Muscle layer of colon (tissue), 2 donors: ENCODE measurements around the gene IL17D.
"Not testable (repeated sequence)": the region's sequence is repeated elsewhere in the genome, so short reads cannot be mapped to it uniquely, and the experiment has no call there.

ENCODE experiments used
- H3K27ac ChIP-seq: one replicate; pipeline ENCODE4 v1.7.0; 2013; ENCODE audit warnings: low read depth, mild to moderate bottlenecking, low read length, moderate library complexity
- H3K27me3 ChIP-seq, 2 donors: one replicate each; pipeline ENCODE4 v1.7.0; 2013; ENCODE audit warnings: low read length in 2 of 2, mild to moderate bottlenecking in 2 of 2; ENCODE audit not compliant: insufficient read depth in 2 of 2, control insufficient read depth in 1 of 2
- H3K36me3 ChIP-seq: one replicate; pipeline ENCODE4 v1.7.0; 2013; ENCODE audit warnings: mild to moderate bottlenecking, low read length; ENCODE audit not compliant: insufficient read depth
- H3K4me1 ChIP-seq: one replicate; pipeline ENCODE4 v1.7.0; 2013; ENCODE audit warnings: mild to moderate bottlenecking, low read length; ENCODE audit not compliant: insufficient read depth
- H3K4me3 ChIP-seq, 2 donors: one replicate each; pipeline ENCODE4 v1.7.0; 2013; ENCODE audit warnings: low read length in 2 of 2, low read depth in 1 of 2, mild to moderate bottlenecking in 1 of 2, moderate library complexity in 1 of 2
- H3K9ac ChIP-seq: one replicate; pipeline ENCODE4 v1.7.0; 2013; ENCODE audit warnings: low read length
- H3K9me3 ChIP-seq: one replicate; pipeline ENCODE4 v1.7.0; 2013; ENCODE audit warnings: mild to moderate bottlenecking, low read length
- donor health status: abdominal sarcoma.
- donor health status: Adenocarcinoma of cecum.

IL17D gene

GRCh38 chr13:20721058-20721453, 17.6 kb downstream of the IL17D start:
- Histone ChIP-seq H3K27me3 (peaks cover 0 to 30% of the 10 kb centered on the region in 2 donors), H3K36me3 (no peaks in the 10 kb centered on the region), H3K9me3 (no peaks in the 10 kb centered on the region), H3K4me1 (peaks cover 5% of the 10 kb centered on the region), H3K4me3 (peak overlapping the region in 1 of 2 donors; percentile 36), H3K9ac (no peak overlapping the region), H3K27ac (no peak overlapping the region)

DNA sequence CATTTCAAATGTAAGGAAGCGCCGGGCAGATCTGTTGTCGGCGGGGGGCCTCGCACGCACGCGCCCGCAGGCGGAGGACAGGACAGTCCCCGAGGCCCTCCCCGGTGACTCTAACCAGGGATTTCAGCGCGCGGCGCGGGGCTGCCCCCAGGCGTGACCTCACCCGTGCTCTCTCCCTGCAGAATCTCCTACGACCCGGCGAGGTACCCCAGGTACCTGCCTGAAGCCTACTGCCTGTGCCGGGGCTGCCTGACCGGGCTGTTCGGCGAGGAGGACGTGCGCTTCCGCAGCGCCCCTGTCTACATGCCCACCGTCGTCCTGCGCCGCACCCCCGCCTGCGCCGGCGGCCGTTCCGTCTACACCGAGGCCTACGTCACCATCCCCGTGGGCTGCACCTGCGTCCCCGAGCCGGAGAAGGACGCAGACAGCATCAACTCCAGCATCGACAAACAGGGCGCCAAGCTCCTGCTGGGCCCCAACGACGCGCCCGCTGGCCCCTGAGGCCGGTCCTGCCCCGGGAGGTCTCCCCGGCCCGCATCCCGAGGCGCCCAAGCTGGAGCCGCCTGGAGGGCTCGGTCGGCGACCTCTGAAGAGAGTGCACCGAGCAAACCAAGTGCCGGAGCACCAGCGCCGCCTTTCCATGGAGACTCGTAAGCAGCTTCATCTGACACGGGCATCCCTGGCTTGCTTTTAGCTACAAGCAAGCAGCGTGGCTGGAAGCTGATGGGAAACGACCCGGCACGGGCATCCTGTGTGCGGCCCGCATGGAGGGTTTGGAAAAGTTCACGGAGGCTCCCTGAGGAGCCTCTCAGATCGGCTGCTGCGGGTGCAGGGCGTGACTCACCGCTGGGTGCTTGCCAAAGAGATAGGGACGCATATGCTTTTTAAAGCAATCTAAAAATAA, 18.2 kb downstream of the IL17D start:
- Histone ChIP-seq H3K27ac (no peak overlapping the region), H3K4me3 (peak overlapping the region; percentile 36 to 38), H3K9ac (no peak overlapping the region)

GRCh38 chr13:20727856-20728255, 24.4 kb downstream of the IL17D start:
- H3K9me3 ChIP-seq, result no peaks in the 10 kb centered on the region
- H3K27ac ChIP-seq, result no peak overlapping the region
- no peak overlapping the region for H3K9ac ChIP-seq
- no peaks in the 10 kb centered on the region for H3K27me3 ChIP-seq
- H3K4me1 ChIP-seq, result no peaks in the 10 kb centered on the region
- H3K36me3 ChIP-seq, result no peaks in the 10 kb centered on the region
- H3K4me3 ChIP-seq, result no peak overlapping the region

More for the DNA sequence above, 18.2 kb downstream of the IL17D start:
- no peaks in the 10 kb centered on the region for H3K9me3 ChIP-seq
- H3K36me3 ChIP-seq, result no peaks in the 10 kb centered on the region
- H3K4me1 ChIP-seq, result peaks cover 5% of the 10 kb centered on the region
- H3K27me3 ChIP-seq, result peaks cover 0 to 30% of the 10 kb centered on the region in 2 donors

DNA sequence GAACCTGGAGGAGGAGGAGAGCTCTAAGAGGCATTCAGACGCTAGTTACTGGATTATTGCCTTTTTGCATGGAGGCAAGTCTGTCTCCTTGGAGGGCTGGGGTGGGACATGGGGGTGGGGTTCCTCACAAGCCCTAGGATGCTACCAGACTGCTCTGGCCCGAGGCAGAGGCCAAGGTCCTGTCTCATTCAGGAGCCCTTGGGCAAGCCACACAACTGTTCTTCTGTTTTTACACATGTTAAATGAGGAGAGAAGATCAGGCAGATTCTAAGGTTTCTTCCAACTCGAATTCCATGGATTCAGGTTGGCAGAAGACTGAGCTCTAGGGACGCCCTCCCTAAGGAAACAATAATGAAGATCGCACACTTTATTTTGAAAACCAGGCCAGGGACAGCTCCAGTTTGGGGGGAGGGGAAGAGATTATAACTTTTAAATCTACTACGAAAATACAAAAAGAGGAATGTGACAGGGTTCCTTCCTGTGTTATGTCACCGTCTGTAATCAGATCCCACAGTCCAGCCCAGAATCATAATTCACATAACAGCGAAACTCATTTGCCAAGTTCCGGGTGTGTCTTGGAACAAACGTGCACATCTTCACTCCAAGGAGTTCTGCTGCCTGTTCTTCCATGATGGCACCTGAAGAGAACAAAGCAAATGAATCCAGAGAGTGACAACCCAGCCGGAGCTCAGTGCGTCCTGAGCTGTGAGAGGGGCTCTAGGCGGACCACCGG, 25.2 kb downstream of the IL17D start:
- no peaks in the 10 kb centered on the region for H3K36me3 ChIP-seq
- H3K4me3 ChIP-seq, result no peak overlapping the region
- no peaks in the 10 kb centered on the region for H3K27me3 ChIP-seq
- H3K9ac ChIP-seq, result no peak overlapping the region
- H3K9me3 ChIP-seq, result no peaks in the 10 kb centered on the region
- H3K27ac ChIP-seq, result no peak overlapping the region
- no peaks in the 10 kb centered on the region for H3K4me1 ChIP-seq

- H3K4me3 ChIP-seq, result no peak overlapping the region
- no peak overlapping the region for H3K9ac ChIP-seq
- H3K4me1 ChIP-seq, result no peaks in the 10 kb centered on the region
- H3K9me3 ChIP-seq, result no peaks in the 10 kb centered on the region
- H3K27ac ChIP-seq, result no peak overlapping the region
- H3K27me3 ChIP-seq, result no peaks in the 10 kb centered on the region
- no peaks in the 10 kb centered on the region for H3K36me3 ChIP-seq
Measured at GRCh38 chr13:20729633-20730585, 26.4 kb downstream of the IL17D start.

DNA sequence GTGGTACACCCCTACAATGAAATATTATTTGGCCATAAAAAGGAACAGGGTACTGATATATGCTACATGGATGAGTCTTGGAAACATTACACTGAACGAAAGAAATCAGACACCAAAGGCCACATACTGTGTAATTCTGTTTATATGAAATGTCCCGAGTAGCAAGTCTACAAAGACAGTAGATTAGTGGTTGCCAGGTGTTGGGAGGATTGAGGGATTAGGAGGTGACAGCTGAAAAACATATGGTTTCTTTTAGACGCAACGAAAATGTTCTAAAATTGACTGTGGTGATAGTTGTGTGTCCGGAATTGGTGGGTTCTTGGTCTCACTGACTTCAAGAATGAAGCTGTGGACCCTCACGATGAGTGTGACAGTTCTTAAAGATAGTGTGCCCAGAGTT, 35.1 kb downstream of the IL17D start:
- no peaks in the 10 kb centered on the region for H3K27me3 ChIP-seq
- no peaks in the 10 kb centered on the region for H3K36me3 ChIP-seq
- H3K9ac ChIP-seq, result no peak overlapping the region
- no peak overlapping the region for H3K27ac ChIP-seq
- no peaks in the 10 kb centered on the region for H3K4me1 ChIP-seq
- no peak overlapping the region for H3K4me3 ChIP-seq
- no peaks in the 10 kb centered on the region for H3K9me3 ChIP-seq

DNA sequence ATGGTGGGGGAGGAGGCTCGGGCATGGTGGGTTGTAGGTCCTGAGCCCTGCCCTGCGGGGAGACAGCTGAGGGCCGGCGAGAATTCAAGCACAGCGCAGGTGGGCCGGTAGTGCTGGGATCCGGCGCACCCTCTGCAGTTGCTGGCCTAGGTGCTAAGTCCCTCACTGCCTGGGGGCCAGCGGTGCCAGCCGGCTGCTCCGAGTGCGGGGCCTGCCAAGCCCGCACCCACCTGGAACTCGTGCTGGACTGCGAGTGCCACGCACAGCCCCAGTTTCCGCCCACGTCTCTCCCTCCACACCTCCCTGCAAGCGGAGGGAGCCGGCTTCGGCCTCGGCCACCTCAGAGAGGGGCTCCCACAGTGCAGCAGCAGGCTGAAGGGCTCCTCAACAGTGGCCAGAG, 36.5 kb downstream of the IL17D start:
- H3K9me3 ChIP-seq, result no peaks in the 10 kb centered on the region
- H3K27ac ChIP-seq, result no peak overlapping the region
- no peak overlapping the region for H3K4me3 ChIP-seq
- no peak overlapping the region for H3K9ac ChIP-seq
- H3K36me3 ChIP-seq, result no peaks in the 10 kb centered on the region
- no peaks in the 10 kb centered on the region for H3K27me3 ChIP-seq
- H3K4me1 ChIP-seq, result no peaks in the 10 kb centered on the region

DNA sequence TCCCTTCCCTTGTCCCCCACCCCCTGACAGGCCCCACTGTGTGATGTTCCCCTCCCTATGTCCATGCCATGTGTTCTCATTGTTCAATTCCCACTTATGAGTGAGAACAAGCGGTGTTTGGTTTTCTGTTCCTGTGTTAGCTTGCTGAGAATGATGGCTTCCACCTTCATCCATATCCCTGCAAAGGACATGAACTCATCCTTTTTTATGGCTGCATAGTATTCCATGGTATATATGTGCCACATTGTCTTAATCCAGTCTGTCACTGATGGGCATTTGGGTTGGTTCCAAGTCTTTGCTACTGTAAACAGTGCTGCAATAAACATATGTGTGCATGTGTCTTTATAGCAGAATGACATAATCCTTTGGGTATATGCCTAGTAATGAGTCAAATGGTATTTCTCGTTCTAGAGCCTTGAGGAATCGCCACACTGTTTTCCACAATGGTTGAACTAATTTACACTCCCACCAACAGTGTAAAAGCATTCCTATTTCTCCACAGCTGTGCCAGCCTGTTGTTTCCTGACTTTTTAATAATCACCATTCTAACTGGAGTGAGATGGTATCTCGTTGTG, 40.4 kb downstream of the IL17D start:
- H3K36me3 ChIP-seq, H3K4me3 ChIP-seq, H3K4me1 ChIP-seq, H3K27me3 ChIP-seq, H3K9ac ChIP-seq, H3K9me3 ChIP-seq, H3K27ac ChIP-seq: not testable (repeated sequence)

GRCh38 chr13:20749377-20749776, 45.9 kb downstream of the IL17D start:
- Histone ChIP-seq H3K4me1 (no peaks in the 10 kb centered on the region), H3K36me3 (no peaks in the 10 kb centered on the region), H3K9me3 (no peaks in the 10 kb centered on the region), H3K9ac (no peak overlapping the region), H3K27ac (no peak overlapping the region), H3K27me3 (no peaks in the 10 kb centered on the region), H3K4me3 (no peak overlapping the region)

- Histone ChIP-seq H3K9me3 (no peaks in the 10 kb centered on the region), H3K9ac (no peak overlapping the region), H3K27ac (no peak overlapping the region), H3K36me3 (no peaks in the 10 kb centered on the region), H3K4me3 (no peak overlapping the region), H3K4me1 (no peaks in the 10 kb centered on the region), H3K27me3 (no peaks in the 10 kb centered on the region)
Measured at GRCh38 chr13:20754009-20754408, 50.5 kb downstream of the IL17D start.

- Histone ChIP-seq H3K36me3 (no peaks in the 10 kb centered on the region), H3K27me3 (no peaks in the 10 kb centered on the region), H3K9ac (no peak overlapping the region), H3K27ac (no peak overlapping the region), H3K4me3 (no peak overlapping the region), H3K9me3 (no peaks in the 10 kb centered on the region), H3K4me1 (no peaks in the 10 kb centered on the region)
Measured at GRCh38 chr13:20760872-20761271, 57.4 kb downstream of the IL17D start.
